Activated CD8-positive, alpha-beta memory T cell treated with anti-CD3 and anti-CD28 coated beads, Interleukin-2, amount 50 U/mL, for 24 hours (primary cell): Measurements from ENCODE around the gene STARD5.

Source experiments
- DNase-seq: peaks from one replicate; pipeline ENCODE4 v3.0.0-alpha.2; 2020; ENCODE audit errors: extremely low read depth

STARD5 gene

GRCh38 chr15:81311752-81312464 lies 12.0 kb downstream of the STARD5 start:
- no peak for DNase-seq

GRCh38 chr15:81310480-81310879 lies 13.5 kb downstream of the STARD5 start:
- DNase-seq, result no peak

- DNase-seq, result no peak
Measured at GRCh38 chr15:81309647-81310450, 14.1 kb downstream of the STARD5 start.

GRCh38 chr15:81308260-81308659 lies 15.7 kb downstream of the STARD5 start:
- no peak for DNase-seq

GRCh38 chr15:81304226-81304625 lies 19.7 kb downstream of the STARD5 start:
- DNase-seq, result no peak

- no peak for DNase-seq
Measured at GRCh38 chr15:81303244-81304225, 20.4 kb downstream of the STARD5 start.

GRCh38 chr15:81302701-81303109 lies 21.2 kb downstream of the STARD5 start:
- no peak for DNase-seq

- DNase-seq, result no peak
Measured at GRCh38 chr15:81301815-81302399, 22.0 kb downstream of the STARD5 start.

- DNase-seq, result no peak
Measured at GRCh38 chr15:81301385-81301784, 22.6 kb downstream of the STARD5 start.

- no peak for DNase-seq
Measured at GRCh38 chr15:81299630-81300273, 24.2 kb downstream of the STARD5 start.

- DNase-seq, result no peak
Measured at GRCh38 chr15:81299156-81299555, 24.8 kb downstream of the STARD5 start.

GRCh38 chr15:81298611-81299010 lies 25.3 kb downstream of the STARD5 start:
- DNase-seq, result no peak

GRCh38 chr15:81297603-81298575 lies 26.1 kb downstream of the STARD5 start:
- no peak for DNase-seq

- DNase-seq, result no peak
Measured at GRCh38 chr15:81297147-81297572, 26.8 kb downstream of the STARD5 start.

GRCh38 chr15:81296673-81297072 lies 27.3 kb downstream of the STARD5 start:
- peak; percentile 45 for DNase-seq

GRCh38 chr15:81296186-81296585 lies 27.8 kb downstream of the STARD5 start:
- DNase-seq, result no peak

GRCh38 chr15:81295486-81296121 lies 28.3 kb downstream of the STARD5 start:
- DNase-seq, result no peak

- no peak for DNase-seq
Measured at GRCh38 chr15:81294516-81294880, 29.4 kb downstream of the STARD5 start.

GRCh38 chr15:81293728-81294515 lies 30.0 kb downstream of the STARD5 start:
- DNase-seq, result peak; percentile 59
